HG03159 (cell line): ENCODE measurements around the gene GBF1.

ENCODE experiments used
- ATAC-seq: cut with Tn5 transposase; IDR thresholded peaks from one replicate; pipeline ENCODE4 v1.9.1; 2021; ENCODE audit warnings: mild to moderate bottlenecking, moderate library complexity; ENCODE audit not compliant: unreplicated experiment

Gene GBF1

DNA sequence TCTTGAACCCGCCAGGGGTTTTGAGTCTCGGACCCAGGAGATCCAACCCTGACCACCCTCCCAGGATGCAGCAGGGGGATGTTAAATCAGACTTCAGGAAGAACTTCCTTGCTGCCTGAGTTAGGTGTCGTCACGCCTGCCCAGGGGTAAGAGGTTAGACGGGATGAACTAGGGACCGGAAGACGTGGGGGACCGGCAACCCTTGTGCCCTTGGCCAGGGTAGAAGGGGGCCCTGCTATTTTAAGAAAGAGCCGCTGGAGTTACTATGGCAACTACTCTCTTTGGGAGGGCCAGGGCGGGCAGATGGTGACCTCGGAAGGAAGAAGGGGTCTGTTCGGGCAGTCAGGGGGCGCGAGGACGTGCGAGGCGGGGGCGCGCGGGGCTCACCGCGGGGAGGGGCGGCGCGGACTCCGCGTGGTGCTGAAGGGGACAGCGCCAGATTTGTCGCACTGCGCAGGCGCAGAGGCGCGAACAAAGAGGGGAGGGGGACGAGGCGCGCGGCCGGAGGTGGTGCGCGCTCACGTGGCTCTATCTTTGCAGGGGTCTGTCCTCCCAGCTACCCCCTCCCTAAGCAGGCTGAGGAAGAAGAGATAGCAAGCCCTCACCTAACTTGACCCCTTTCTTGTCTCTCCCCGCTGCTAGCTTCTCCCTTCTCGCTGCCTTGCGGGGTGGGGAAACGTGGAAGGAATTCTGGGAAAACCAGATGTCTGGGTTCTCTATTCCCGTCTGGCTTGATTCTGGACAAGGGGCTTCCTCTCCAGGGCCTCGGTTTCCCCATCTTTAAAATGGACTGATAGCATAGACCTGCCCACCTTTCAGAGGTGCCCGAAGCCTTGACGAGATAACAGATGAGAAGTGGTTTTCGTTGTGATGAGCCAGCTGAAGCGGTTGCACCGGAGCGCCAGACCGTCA lies 174.2 kb downstream of the GBF1 start:
- ATAC-seq: no peak

DNA sequence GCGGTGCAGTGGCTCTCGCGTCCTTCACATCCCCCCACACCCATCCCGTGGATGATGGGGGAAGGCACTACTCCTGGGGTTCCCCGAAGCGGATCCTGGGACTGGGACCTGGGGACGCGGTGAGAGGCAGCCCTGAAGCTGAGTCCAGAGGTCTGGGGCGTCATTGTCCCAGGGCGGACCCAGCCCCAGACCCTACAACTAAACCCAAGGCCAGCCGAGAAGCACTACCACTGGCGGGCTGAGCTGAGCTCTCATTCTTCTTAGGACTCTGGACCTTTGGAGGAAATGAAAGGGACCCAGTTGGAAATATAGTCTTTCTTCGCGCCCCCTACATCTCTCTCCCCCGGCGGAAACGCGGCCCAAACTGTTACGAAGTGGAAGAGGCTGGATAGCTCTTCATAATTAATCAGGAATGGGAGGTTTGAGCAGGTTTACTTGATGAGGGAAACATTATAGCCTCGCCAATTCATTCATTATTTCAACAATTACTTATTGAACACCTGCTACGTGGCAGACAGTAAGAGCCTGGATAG lies 174.9 kb downstream of the GBF1 start:
- ATAC-seq: no peak

DNA sequence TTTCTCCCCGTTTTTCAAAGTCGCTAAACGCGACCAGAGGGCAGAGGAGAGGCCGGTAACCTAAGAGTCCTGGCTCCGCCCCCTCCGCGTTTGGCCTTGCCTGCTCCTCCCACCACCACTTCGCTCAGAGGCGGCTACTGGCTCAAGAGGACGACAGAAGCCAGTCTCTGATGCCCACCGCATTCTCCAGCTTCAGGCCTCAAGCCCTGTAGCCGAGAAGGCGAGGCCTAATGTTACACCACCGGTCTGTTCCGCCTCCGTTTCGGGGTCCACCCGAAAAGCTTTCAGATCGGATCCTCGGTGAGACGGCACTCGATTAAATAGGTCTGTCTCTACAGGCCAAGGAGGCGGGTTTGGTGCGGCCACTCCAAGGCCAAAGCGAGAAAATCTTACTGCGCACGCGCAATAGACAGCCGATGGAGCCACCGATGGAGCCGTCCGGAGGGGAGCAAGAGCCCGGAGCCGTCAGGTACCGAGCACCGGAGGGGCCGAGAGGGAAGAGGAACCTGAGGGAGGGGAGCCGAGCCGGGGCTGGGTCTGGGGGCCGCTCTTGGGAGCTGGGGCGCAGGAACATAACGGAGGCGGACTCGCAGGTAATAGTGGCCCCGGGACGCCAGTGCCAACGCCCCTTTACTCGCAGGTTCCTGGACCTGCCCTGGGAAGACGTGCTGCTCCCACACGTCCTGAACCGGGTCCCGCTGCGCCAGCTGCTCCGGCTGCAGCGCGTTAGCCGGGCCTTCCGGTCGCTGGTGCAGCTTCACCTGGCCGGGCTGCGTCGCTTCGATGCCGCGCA lies 175.6 kb downstream of the GBF1 start, which contains the start of gene FBXL15:
Gene FBXL15, plus strand, starts transcription at position 123 of the 793 bp plus-strand sequence. Its CDS starts 294 bp downstream, at position 417.
- peak; percentile 66 for ATAC-seq

DNA sequence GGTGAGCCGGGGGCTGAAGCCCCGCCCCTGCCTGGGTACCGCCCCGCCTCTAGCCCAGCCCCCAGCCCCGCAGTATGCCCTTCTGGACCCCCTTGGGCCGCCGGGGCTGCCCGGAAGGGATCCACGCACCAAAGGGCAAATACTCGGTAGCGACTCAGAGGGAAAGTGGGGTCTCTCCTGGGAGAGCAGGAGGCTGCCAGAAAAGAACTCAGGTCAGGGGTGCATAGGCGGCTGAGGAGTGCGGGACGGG lies 176.1 kb downstream of the GBF1 start:
- no peak for ATAC-seq

- ATAC-seq: peak; percentile 1
These were observed 176.6 kb downstream of the GBF1 start for GRCh38 chr10:102421757-102422512.

DNA sequence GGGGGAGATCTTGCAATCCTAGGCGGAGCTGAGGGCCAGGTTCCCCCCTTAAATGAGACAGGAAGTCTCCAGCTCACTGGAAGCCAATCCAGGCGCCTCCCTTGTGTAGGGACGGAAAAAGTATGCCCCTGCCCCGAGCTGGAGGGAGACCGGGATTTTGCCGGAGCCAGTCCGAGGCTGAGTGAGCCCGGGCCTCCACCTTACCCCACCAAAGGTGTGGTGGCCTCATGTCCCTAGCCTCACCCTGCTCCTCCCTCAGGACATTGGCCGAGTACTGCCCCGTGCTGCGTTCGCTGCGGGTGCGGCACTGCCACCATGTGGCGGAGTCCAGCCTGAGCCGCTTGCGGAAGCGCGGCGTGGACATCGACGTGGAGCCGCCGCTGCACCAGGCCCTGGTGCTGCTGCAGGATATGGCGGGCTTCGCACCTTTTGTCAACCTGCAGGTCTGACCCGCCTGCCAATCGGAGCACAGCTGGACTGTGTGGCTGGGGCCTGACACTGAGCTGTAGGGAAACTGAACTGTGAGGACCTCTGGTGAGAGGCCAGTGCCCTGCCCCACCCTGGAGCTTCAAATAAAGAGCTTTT lies 177.3 kb downstream of the GBF1 start:
- ATAC-seq: no peak

GRCh38 chr10:102423372-102423968 lies 178.1 kb downstream of the GBF1 start:
- ATAC-seq: no peak

- ATAC-seq: no peak
These were observed 178.8 kb downstream of the GBF1 start for GRCh38 chr10:102424145-102424544.

- no peak for ATAC-seq
These were observed 179.6 kb downstream of the GBF1 start for GRCh38 chr10:102424916-102425315.

GRCh38 chr10:102425444-102425843 lies 180.1 kb downstream of the GBF1 start:
- no peak for ATAC-seq

DNA sequence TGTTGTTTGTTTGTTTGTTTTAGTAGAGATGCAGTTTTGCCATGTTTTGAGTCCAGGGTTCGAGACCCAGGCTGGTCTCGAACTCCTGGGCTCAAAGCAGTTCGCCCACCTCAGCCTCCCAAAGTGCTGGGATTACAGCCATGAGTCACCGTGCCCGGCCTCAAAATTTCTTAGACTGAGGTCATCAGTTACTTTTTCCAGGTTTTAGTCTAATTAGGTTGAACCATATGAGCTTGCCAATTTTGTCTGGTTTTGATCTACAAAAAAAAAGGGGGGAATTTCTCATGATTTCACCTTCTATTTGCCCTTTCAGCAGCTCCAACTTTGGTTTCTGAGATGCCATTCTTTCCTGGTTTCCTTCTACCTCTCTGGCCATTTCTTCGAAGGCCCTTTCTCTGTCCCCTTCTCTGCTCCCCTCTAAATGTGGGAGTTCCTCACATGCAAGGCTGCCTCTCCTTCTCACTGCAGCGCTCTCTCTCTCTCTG lies 181.5 kb downstream of the GBF1 start:
- ATAC-seq: no peak

- no peak for ATAC-seq
These were observed 184.1 kb downstream of the GBF1 start for GRCh38 chr10:102429468-102429867.

DNA sequence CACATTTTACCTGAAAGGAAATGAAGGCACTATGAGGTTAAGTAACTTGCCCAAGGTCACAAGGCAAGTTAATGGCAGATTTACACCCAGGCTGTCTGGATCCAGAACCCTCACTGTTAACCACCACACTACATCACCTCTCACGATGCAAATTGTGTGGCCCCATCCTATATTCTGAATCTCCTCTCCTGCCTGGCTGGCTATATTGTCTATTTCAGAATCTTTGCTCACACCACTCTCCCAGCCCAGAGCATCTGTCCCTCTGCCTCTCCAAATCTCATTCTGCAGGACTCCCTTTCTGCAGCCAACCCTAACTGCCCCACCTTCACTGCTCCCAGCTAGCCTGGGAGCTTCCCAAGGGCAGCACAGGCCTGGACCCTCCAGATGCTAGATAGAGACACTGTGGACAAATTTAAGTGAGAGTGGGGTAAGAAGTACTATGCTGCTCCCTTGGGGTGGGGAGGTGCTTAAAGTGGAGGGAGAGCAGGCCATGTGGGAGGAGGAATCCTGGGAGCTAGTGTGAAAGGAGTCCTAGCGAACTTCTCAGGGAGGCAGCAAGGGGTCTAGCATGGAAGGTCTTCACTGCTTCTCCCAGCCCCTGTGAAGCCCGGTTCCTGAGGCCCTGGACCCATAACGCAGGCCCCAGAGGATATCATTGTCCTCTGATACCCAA lies 186.3 kb downstream of the GBF1 start:
- peak; percentile 1 for ATAC-seq
